GM12878 (cell line): ENCODE data around the gene TSC2. TPM values are rescaled to one million over a fixed set of nuclear protein-coding genes. Genes with fewer than 3 reads are reported as not detected.

Experiments used
- ATAC-seq: fragments of 200-7000 bp; cut with Tn5 transposase; 3 replicates; pipeline ENCODE4 v1.9.1; 2020; ENCODE audit warnings: mild to moderate bottlenecking, moderate library complexity
- BruUV-seq: library from RNA; stranded (reverse); fragments of 400-500 nt; replicated peaks from 2 replicates; lab custom pipeline; 2021; lab: Mats Ljungman, UMichigan
- CTCF ChIA-PET: fragments of 300-600 bp; sonication (Branson Sonifier 250); formaldehyde crosslinking; extraction: SDS; loops from one replicate; lab custom pipeline; 2021; ENCODE audit warnings: inconsistent platforms; lab: Yijun Ruan, JAX
- POLR2A ChIA-PET: fragments of 350-600 bp; formaldehyde crosslinking; extraction: SDS; loops from one replicate; lab custom pipeline; 2021; ENCODE audit warnings: inconsistent platforms; lab: Charles Lee
- RAD21 ChIA-PET: fragments of 300-600 bp; sonication (Branson Sonifier 250); formaldehyde crosslinking; loops from one replicate; lab custom pipeline; 2023; ENCODE audit warnings: antibody characterized with exemption; ENCODE audit not compliant: unreplicated experiment; lab: Charles Lee
- SMC1A ChIA-PET: fragments of 300-600 bp; sonication (Branson Sonifier 250); formaldehyde crosslinking; loops from one replicate; lab custom pipeline; 2023; ENCODE audit not compliant: unreplicated experiment, uncharacterized antibody; lab: Charles Lee
- DNase-seq: peaks from one replicate; pipeline ENCODE4 v3.0.0-alpha.2; 2011; ENCODE audit warnings: low read depth, low spot score
- FAIRE-seq: peaks from 3 replicates; lab custom pipeline; 2011; peaks lifted over from hg19 to GRCh38; lab: Jason Lieb, UNC
- H2AFZ ChIP-seq: 2 replicates; pipeline ENCODE4 v1.6.0; 2011; ENCODE audit warnings: low read depth, low read length, control low read depth; ENCODE audit not compliant: control insufficient read depth
- H3K27ac ChIP-seq: 2 replicates; pipeline ENCODE4 v1.5.1; 2011; ENCODE audit warnings: control low read depth; ENCODE audit not compliant: control insufficient read depth, insufficient read depth
- H3K27me3 ChIP-seq, 2 experiments: replicated peaks in 1 of 2; 2 replicates each; pipeline versions ENCODE4 v1.6.0 to v1.6.1; 2011; ENCODE audit warnings: low read length in 1 of 2; ENCODE audit not compliant: control insufficient read depth in 2 of 2, insufficient read depth in 2 of 2
- H3K36me3 ChIP-seq, 2 experiments: 2 replicates each; pipeline ENCODE4 v1.5.1; 2011; ENCODE audit warnings: low read length in 1 of 2; ENCODE audit not compliant: control insufficient read depth in 2 of 2, insufficient read depth in 2 of 2
- H3K4me1 ChIP-seq: 2 replicates; pipeline ENCODE4 v1.6.1; 2011; ENCODE audit warnings: mild to moderate bottlenecking, low read length, moderate library complexity, mixed read lengths; ENCODE audit not compliant: control insufficient read depth, insufficient read depth
- H3K4me2 ChIP-seq: 2 replicates; pipeline ENCODE4 v1.6.0; 2011; ENCODE audit warnings: control low read depth; ENCODE audit not compliant: control insufficient read depth, insufficient read depth
- H3K4me3 ChIP-seq: fragments of 200-600 bp; sonication (generic); 2 replicates; pipeline ENCODE4 v1.5.1; 2016
- H3K79me2 ChIP-seq: 2 replicates; pipeline ENCODE4 v1.6.0; 2011; ENCODE audit warnings: low read length; ENCODE audit not compliant: control insufficient read depth, insufficient read depth
- H3K9ac ChIP-seq: 2 replicates; pipeline ENCODE4 v1.8.0; 2011; ENCODE audit warnings: low read length, control low read depth, mixed read lengths; ENCODE audit not compliant: control insufficient read depth, insufficient read depth
- H3K9me3 ChIP-seq: replicated peaks from 3 replicates; pipeline ENCODE4 v1.5.1; 2011; ENCODE audit warnings: mild to moderate bottlenecking, low read length; ENCODE audit not compliant: control insufficient read depth, insufficient read depth
- H4K20me1 ChIP-seq: 2 replicates; pipeline ENCODE4 v1.6.0; 2011; ENCODE audit not compliant: control insufficient read depth, insufficient read depth
- ASH2L ChIP-seq: fragments of 300-600, 200-600 bp; sonication (generic); IDR thresholded peaks from 2 replicates; pipeline ENCODE4 v1.6.1; 2017; ENCODE audit warnings: low read depth, mild to moderate bottlenecking, borderline replicate concordance
- BHLHE40 ChIP-seq, 2 experiments: fragments of 450-650 bp in 1 of 2; IDR thresholded peaks; 2 replicates each; pipeline ENCODE4 v1.6.1; 2011 to 2017; ENCODE audit warnings: low read depth in 2 of 2, borderline replicate concordance in 1 of 2, improper control_type of control experiment in 1 of 2, low read length in 1 of 2, mild to moderate bottlenecking in 1 of 2
- BMI1 ChIP-seq: fragments of 450-650 bp; IDR thresholded peaks from 2 replicates; pipeline ENCODE4 v1.6.1; 2016; ENCODE audit warnings: mild to moderate bottlenecking, moderate library complexity, borderline replicate concordance
- CHD4 ChIP-seq: fragments of 200-600 bp; sonication (generic); IDR thresholded peaks from 2 replicates; pipeline ENCODE4 v1.6.1; 2016; ENCODE audit warnings: mild to moderate bottlenecking
- CREM ChIP-seq: IDR thresholded peaks from 2 replicates; pipeline ENCODE4 v1.6.1; 2014; ENCODE audit warnings: antibody characterized with exemption, low read depth
- IKZF1 ChIP-seq: fragments of 450-650 bp; conservative IDR thresholded peaks from 2 replicates; pipeline ENCODE4 v1.6.1; 2017; ENCODE audit warnings: antibody characterized with exemption, mild to moderate bottlenecking
- JUND ChIP-seq: IDR thresholded peaks from 2 replicates; pipeline ENCODE4 v1.6.1; 2012; ENCODE audit warnings: low read depth, mild to moderate bottlenecking, low read length, improper control_type of control experiment, moderate library complexity
- KDM1A ChIP-seq: fragments of 200-600 bp; sonication (generic); IDR thresholded peaks from 2 replicates; pipeline ENCODE4 v1.6.1; 2016; ENCODE audit warnings: borderline replicate concordance
- MTA3 ChIP-seq: IDR thresholded peaks from 2 replicates; pipeline ENCODE4 v1.6.1; 2012; ENCODE audit warnings: low read length, inconsistent platforms, borderline replicate concordance
- NFYA ChIP-seq: IDR thresholded peaks from 2 replicates; pipeline ENCODE4 v1.6.1; 2011; ENCODE audit warnings: low read depth, mild to moderate bottlenecking, low read length, improper control_type of control experiment, borderline replicate concordance
- TCF12 ChIP-seq: IDR thresholded peaks from 2 replicates; pipeline ENCODE4 v1.6.1; 2011; ENCODE audit warnings: low read depth, mild to moderate bottlenecking, low read length
- ZNF24 ChIP-seq: fragments of 450-650 bp; IDR thresholded peaks from 2 replicates; pipeline ENCODE4 v1.6.1; 2017; ENCODE audit warnings: antibody characterized with exemption, mild to moderate bottlenecking
- WGBS: methylation state at CpG from one replicate; pipeline ENCODE4 v1.1.6; 2016; ENCODE audit warnings: low lambda C conversion rate; ENCODE audit not compliant: insufficient replicate concordance, insufficient coverage; ENCODE audit errors: missing lambda C conversion rate; 5-methylcytosine and 5-hydroxymethylcytosine counted together
- in situ Hi-C: fragments of 300-500 bp; cut with MboI; formaldehyde crosslinking; loops from 9 replicates; pipeline ENCODE4 v1.14.3; 2018; ENCODE audit warnings: mixed read lengths
- intact Hi-C: fragments of 100-400 bp; cut with micrococcal nuclease; formaldehyde crosslinking; loops from one replicate; pipeline ENCODE4 v1.14.2; 2022; ENCODE audit not compliant: unreplicated experiment
- polyA plus RNA-seq, 11 experiments: library from polyadenylated mRNA; depleted of rRNA in 4 of 11; unstranded in 6 of 11; stranded (reverse) in 5 of 11; fragments of >200 nt; fragmentation: Nextera tagmentation in 4 of 11; fragmentation: Illumina TruSeq in 1 of 11; extraction: Ambion mirVana in 4 of 11; extraction: Trizol in 1 of 11; gene quantifications; 1 replicate in 1 of 11; 2 replicates in 10 of 11; pipeline versions ENCODE4 v1.2.1 to v1.2.3, GENCODE V29; 2011 to 2016; ENCODE audit warnings: inconsistent platforms in 2 of 11, missing spikeins in 2 of 11, low read depth in 1 of 11
- total RNA-seq, 4 experiments: library from RNA; depleted of rRNA in 3 of 4; stranded (reverse); fragments of >200 nt in 3 of 4; fragmentation: Illumina TruSeq in 1 of 4; extraction: Trizol in 1 of 4; gene quantifications; 2 replicates each; pipeline versions ENCODE4 v1.2.1 to v1.2.3, GENCODE V29; 2013 to 2021
- TF ChIP-seq, protein P1 (sequence below): fragments of 450-650 bp; IDR thresholded peaks from 2 replicates; pipeline ENCODE4 v1.6.1; 2016; ENCODE audit warnings: mild to moderate bottlenecking, moderate library complexity, borderline replicate concordance
- TF ChIP-seq, protein P2 (sequence below): IDR thresholded peaks from 2 replicates; pipeline ENCODE4 v1.6.1; 2012; ENCODE audit warnings: low read depth, low read length, improper control_type of control experiment
- TF ChIP-seq, protein P3 (sequence below): IDR thresholded peaks from 2 replicates; pipeline ENCODE4 v1.6.1; 2011; ENCODE audit warnings: borderline replicate concordance, low read depth, mild to moderate bottlenecking, moderate library complexity, low read length; ENCODE audit not compliant: insufficient read depth, poor library complexity, severe bottlenecking
- TF ChIP-seq, protein P4 (sequence below): fragments of 450-650 bp; conservative IDR thresholded peaks from 2 replicates; pipeline ENCODE4 v1.6.1; 2017; ENCODE audit warnings: mild to moderate bottlenecking, moderate library complexity

The TSC2 gene
- total and polyA plus RNA-seq, 10 of the 15 experiments (the other 5 are each of a cell fraction or from before 2014, with no cell fraction given) = 1.6 to 77.0 (median 21.6) TPM

DNA sequence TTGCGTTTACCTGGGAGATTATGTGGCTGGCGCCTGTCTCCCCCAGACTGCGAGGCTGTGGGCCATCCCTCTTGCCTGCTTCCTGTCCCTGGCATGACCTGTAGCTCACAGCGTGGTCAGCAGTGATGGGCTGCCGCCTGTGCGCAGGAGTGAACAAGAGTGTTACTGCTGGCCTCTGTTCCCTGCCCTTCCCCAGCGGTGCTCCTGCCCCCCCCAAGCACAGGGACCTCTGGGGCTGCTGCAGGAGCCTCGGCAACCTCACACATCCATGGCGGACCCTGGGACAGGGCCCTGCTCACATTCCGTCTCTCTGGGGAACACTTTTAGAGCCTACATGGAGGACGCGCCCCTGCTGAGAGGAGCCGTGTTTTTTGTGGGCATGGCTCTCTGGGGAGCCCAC, 10.6 kb downstream of the TSC2 start:
- H4K20me1 ChIP-seq = no peaks in the 10 kb centered on the region
- no peak for ATAC-seq
- SMC1A ChIA-PET = no interaction called here

More for the DNA sequence above, 10.6 kb downstream of the TSC2 start:
- 87% methylated on average over 13 of the region's 13 CpGs for WGBS
- Histone ChIP-seq H3K79me2 (no peaks in the 10 kb centered on the region), H3K27ac (no peak overlapping the region), H3K4me1 (no peaks in the 10 kb centered on the region), H3K4me2 (no peak overlapping the region), H3K9ac (no peak overlapping the region), H3K9me3 (no peaks in the 10 kb centered on the region), H2AFZ (no peak overlapping the region), H3K4me3 (no peak overlapping the region), H3K27me3 (no peaks in the 10 kb centered on the region), H3K36me3 (peaks cover 2 to 7% of the 10 kb centered on the region in 2 experiments; a peak in 2 of 4 replicates)
- DNase-seq (no peak), FAIRE-seq (no peak)
- POLR2A ChIA-PET = no interaction called here
- in situ Hi-C loops = no loop called here
- no TSS peak for BruUV-seq
- TF ChIP-seq, protein P1, sequence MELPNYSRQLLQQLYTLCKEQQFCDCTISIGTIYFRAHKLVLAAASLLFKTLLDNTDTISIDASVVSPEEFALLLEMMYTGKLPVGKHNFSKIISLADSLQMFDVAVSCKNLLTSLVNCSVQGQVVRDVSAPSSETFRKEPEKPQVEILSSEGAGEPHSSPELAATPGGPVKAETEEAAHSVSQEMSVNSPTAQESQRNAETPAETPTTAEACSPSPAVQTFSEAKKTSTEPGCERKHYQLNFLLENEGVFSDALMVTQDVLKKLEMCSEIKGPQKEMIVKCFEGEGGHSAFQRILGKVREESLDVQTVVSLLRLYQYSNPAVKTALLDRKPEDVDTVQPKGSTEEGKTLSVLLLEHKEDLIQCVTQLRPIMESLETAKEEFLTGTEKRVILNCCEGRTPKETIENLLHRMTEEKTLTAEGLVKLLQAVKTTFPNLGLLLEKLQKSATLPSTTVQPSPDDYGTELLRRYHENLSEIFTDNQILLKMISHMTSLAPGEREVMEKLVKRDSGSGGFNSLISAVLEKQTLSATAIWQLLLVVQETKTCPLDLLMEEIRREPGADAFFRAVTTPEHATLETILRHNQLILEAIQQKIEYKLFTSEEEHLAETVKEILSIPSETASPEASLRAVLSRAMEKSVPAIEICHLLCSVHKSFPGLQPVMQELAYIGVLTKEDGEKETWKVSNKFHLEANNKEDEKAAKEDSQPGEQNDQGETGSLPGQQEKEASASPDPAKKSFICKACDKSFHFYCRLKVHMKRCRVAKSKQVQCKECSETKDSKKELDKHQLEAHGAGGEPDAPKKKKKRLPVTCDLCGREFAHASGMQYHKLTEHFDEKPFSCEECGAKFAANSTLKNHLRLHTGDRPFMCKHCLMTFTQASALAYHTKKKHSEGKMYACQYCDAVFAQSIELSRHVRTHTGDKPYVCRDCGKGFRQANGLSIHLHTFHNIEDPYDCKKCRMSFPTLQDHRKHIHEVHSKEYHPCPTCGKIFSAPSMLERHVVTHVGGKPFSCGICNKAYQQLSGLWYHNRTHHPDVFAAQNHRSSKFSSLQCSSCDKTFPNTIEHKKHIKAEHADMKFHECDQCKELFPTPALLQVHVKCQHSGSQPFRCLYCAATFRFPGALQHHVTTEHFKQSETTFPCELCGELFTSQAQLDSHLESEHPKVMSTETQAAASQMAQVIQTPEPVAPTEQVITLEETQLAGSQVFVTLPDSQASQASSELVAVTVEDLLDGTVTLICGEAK = no peak
- TF ChIP-seq MTA3 = no peak
- TF ChIP-seq JUND = no peak
- TF ChIP-seq KDM1A = no peak
- TF ChIP-seq, protein P2, sequence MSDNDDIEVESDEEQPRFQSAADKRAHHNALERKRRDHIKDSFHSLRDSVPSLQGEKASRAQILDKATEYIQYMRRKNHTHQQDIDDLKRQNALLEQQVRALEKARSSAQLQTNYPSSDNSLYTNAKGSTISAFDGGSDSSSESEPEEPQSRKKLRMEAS = no peak
- TF ChIP-seq ASH2L = no peak
- no peak for TF ChIP-seq NFYA
- TF ChIP-seq ZNF24 = no peak
- TF ChIP-seq, protein P3, sequence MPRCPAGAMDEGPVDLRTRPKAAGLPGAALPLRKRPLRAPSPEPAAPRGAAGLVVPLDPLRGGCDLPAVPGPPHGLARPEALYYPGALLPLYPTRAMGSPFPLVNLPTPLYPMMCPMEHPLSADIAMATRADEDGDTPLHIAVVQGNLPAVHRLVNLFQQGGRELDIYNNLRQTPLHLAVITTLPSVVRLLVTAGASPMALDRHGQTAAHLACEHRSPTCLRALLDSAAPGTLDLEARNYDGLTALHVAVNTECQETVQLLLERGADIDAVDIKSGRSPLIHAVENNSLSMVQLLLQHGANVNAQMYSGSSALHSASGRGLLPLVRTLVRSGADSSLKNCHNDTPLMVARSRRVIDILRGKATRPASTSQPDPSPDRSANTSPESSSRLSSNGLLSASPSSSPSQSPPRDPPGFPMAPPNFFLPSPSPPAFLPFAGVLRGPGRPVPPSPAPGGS = no peak
- TF ChIP-seq, protein P4, sequence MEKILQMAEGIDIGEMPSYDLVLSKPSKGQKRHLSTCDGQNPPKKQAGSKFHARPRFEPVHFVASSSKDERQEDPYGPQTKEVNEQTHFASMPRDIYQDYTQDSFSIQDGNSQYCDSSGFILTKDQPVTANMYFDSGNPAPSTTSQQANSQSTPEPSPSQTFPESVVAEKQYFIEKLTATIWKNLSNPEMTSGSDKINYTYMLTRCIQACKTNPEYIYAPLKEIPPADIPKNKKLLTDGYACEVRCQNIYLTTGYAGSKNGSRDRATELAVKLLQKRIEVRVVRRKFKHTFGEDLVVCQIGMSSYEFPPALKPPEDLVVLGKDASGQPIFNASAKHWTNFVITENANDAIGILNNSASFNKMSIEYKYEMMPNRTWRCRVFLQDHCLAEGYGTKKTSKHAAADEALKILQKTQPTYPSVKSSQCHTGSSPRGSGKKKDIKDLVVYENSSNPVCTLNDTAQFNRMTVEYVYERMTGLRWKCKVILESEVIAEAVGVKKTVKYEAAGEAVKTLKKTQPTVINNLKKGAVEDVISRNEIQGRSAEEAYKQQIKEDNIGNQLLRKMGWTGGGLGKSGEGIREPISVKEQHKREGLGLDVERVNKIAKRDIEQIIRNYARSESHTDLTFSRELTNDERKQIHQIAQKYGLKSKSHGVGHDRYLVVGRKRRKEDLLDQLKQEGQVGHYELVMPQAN = no peak
- no peak for TF ChIP-seq IKZF1
- TF ChIP-seq TCF12 = no peak
- no peak for TF ChIP-seq CREM
- TF ChIP-seq BHLHE40 (IDR thresholded peaks at IDR 0.05; ENCODE audit: borderline replicate concordance in 1 of 2, low read depth in 2 of 2, low read length in 1 of 2) = no peak
- TF ChIP-seq BMI1 = no peak
- TF ChIP-seq CHD4 = no peak
- RAD21 ChIA-PET = no interaction called here
- intact Hi-C loops = no loop called here
- CTCF ChIA-PET = no interaction called here
